22Rv1 (cell line): ENCODE data around the gene GLRX3.

Experiments used
- CTCF ChIP-seq: fragments of 450-650 bp; IDR thresholded peaks from 2 replicates; pipeline ENCODE4 v1.5.1; 2017; ENCODE audit warnings: mild to moderate bottlenecking
- ZFX ChIP-seq: fragments of 450-650 bp; IDR thresholded peaks from 2 replicates; pipeline ENCODE4 v1.6.1; 2017; ENCODE audit warnings: antibody characterized with exemption, borderline replicate concordance

- no peak for TF ChIP-seq CTCF
- TF ChIP-seq ZFX: no peak
Observed at GRCh38 chr10:130112821-130113220, 23.4 kb upstream of the GLRX3 start.
